NCI-H187 treated with DMSO at 0.1 percent for 48 hours (cell line): Measurements from ENCODE around the gene TMEM121.

Source experiments
- DNase-seq: peaks from one replicate; lab custom pipeline; 2025; lab: John Stamatoyannopoulos, UW

The TMEM121 gene

DNA sequence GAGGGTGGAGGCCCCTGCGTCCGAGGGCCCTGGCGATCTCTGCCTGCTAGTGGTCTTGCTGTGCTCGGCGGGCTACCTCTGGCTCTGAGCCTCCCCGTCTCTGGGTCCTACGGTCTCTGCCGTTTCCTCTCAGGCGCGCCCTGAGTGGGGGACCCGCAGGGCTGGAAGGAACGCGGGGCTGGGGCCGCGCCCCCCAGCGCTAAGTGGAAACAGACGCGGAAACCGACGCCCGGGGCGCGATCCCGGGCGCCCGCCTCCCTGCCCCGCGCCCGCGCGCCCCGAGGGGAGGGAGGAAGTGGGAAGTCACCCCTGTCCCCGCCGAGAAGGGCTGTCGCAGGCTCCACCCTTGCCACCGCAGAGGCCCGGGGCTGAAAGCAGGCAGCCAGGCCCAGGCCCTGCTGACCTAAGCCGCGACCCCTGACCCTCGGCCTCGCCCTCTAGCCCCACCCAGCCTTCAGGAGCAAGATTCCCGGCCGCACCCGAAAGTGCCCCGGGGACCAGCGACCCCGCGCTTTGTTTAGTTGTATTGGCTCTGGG, 38.9 kb upstream of the TMEM121 start:
- DNase-seq: no peak

DNA sequence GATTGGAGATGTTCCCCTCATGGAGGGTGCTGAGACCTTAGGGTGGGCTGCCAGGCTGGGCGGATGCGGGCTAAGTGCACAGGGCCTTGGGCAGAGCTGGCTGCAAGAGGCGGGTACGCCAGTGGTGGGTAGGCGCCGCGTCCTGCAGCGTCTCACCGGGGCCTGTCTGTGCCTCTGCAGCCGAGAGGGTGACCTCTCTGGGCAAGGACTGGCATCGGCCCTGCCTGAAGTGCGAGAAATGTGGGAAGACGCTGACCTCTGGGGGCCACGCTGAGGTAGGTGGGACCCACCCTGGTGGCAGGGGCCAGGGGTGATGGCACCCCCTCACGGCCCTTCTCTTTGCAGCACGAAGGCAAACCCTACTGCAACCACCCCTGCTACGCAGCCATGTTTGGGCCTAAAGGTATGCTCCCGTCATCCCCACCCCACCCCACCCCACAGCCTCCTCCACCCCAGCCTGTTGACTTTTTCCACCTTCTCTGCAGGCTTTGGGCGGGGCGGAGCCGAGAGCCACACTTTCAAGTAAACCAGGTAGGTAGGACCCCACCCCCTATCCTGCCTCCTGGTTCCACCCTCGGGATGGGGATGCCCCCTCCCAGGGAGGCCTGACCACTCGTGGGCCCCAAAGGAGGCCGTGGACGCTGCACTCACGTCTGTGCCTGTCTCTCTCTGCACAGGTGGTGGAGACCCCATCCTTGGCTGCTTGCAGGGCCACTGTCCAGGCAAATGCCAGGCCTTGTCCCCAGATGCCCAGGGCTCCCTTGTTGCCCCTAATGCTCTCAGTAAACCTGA, 38.2 kb upstream of the TMEM121 start:
- DNase-seq: no peak

DNA sequence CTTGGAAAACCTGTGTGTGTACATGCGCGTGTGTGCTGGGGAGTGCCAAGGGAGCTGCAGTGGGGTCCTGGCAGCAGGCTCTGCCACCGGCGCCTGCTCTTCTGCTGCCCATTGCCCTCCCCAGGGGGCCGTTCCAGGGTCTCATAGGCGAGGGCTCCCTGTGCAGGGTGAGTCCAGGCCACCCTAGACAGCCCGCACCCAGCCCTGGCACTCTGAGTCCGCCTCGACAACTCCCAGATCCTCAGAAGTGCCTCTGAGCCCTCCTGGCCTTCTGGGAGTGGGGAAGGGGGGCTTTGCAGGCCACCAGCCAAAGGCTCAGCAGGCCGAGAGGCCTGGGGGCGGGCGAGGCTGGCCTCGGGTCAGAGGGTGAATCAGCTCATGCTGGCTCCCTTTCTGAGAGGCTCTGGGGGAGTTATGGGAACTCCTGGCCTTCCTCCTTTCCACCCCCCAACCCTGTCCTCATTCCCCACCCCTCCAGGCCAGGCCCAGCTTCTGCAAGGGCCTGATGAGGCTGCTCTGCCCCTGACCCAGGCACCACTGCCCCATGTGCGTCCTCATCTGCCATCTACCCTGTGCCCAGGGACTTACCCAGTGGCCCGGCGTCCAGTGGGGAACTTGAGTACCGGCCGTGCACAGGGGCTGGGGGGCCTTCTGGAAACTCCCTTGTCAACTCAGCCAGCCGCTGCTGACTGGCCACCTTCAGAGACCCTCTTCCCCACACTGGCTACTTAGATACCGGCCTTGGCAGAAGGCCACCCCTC, 37.4 kb upstream of the TMEM121 start:
- no peak for DNase-seq

DNA sequence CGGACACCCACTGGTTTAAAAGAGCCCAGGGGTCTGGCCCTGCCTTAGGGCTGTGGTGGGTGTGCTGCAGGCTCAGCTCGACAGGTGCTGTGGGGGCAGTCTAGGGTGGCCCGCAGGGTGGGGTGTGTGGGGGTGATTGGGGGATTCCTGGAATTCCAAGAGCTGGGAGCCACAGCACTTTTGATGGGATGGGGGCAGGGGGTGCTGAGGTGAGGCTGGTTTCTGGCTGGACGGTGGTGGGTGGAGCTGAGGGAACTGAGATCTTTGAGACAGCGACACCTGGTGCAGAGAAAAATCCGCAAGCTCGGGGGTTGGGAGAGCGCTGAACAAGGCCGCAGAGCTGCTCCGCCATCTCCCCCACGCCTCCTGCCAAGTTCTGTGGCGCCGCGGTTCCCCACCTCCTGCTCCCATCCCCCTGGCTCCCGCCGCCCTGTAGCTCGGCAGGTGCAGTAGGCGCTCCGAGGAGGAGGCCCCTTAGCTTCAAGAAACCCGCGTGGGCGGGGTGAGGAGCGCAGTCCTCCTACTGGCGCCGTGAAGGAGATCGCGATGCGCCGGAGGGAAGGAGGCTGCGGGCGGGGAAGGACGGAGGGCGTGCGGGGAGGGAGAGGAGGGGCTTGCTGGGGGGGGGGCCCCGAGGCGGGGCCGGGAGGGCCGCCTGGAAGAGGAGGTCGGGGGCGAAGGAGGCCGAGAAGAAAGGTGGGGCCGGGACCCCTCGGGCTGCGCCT, 36.7 kb upstream of the TMEM121 start:
- DNase-seq: peak; percentile 79

DNA sequence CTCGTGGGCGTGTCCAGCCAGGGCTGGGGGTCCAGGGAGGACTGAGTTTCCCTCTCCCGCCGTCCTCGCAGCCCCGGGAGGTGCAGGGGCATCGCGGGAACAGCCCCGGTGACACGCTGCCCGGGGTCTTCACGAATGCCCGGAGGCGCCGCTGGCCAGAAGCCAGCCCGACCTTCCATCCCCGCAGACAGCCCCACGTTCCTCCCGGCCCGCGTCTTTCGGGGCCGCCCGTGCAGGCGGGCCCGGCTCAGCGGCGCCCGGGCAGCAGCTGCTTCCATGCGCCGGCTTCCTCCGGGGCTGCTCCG, 36.2 kb upstream of the TMEM121 start:
- DNase-seq: no peak

DNA sequence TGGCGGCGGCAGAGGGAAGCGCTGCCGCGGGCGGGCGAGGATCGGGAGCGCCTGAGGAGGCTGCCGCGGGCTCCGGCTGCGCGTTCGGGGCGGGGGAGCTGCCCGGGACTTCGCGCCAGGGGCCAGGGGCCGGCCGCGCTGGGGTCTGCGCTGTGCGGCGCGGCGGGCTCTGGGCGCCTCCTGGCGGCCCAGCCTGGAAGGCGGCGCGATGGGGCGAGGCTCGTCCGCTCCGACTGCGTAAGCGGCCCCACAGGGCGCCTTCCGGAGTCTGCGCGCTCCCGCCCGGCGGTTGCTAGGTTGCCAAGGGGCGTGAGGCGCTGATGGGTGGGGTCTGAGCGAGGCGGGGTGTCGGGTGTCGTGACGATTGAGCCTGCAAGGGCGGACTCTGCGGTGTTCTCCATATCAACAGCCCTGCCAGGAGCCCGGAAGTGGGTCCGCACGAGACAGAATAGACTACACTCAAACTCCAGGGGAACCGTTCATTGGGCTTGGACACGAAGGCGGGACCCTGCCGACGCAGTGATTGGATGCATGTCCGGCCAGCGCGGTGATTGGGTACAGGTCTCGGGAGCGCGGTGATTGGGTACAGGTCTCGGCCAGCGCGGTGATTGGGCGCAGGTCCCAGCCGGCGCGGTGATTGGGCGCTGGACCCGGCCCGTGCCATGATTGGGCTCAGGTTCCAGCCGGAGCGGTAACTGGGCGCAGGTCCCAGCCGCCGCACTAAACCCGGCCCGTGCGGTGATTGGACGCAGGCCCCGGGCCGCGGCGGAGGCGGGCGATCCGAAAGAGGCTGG, 35.6 kb upstream of the TMEM121 start, which contains the start of gene TEDC1:
Gene TEDC1 (plus strand): TSS at position 675 of the 794 bp plus-strand sequence. CDS start 130 bp downstream, outside the sequence.
- peak; percentile 99 for DNase-seq

DNA sequence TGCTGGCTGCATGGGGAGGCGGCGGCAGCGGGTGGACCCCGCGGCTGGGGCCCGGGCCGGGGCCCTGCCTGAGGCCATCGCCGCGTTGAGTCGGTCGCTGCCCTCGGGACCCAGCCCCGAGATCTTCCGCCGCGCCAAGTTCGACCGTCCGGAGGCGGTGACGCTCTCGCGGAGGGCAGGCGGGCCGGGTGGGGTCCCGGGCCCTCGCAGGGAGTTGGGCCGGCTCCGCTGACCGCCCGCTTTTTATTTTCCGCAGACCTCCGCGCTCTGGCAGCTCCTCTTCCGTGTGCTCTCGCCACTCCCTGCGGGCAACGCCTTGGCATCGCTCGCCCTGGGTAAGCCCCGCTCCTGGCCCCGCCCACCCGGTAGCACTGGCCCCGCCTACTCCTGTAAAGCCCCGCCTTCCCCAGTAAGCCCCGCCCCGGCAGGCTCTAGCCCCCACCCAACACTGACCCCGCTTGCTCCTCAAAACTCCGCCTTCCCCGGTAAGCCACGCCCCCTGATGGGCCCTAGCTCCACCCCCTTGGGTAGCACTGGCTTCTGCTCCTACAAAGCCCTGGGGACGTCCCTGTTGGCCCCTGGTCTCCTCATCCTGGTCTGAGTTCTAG, 34.9 kb upstream of the TMEM121 start:
- no peak for DNase-seq

DNA sequence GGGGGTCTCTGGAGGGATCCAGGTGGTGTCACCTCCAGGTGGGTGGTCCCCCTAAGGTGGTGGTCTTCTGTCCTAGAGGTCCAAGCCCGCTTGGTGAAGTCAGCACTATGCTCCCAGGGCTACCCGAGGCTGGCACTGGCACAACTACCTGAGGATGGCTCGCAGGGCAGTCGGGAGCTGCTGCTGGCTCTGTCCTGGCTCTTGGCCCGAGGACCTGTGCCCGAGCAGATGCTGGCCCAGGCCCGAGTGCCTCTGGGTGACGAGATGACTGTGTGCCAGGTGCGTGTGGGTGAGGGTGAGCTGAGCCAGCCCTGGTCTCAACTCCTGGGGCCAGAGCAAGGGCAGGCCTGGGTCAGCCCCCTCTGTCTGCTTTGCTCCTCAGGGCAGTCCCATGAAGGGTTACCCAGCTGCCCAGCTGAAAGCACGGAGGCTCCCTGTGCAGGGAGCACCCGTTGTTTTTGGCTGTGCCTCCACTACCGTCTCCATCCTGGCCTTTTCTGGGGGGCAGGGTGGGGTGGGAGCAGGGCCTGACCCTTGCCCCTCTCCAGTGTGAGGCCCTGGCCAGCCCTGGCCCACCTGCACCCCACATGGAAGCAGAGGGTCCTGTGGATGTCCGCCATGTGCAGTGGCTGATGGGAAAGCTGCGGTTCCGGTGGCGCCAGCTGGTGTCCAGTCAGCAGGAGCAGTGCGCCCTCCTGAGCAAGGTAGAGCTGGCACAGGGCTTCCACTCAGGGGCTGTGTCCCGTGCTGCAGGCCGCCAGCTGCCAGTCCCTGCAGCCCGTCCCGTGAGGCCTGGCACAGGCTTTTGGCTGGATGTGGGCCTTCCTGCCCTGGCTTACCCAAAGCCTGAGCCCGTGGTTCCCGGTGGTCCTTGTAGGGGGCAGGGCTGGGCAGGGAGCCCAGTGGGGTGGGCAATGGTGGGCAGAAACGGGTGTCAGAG, 34.1 kb upstream of the TMEM121 start:
- DNase-seq: no peak

DNA sequence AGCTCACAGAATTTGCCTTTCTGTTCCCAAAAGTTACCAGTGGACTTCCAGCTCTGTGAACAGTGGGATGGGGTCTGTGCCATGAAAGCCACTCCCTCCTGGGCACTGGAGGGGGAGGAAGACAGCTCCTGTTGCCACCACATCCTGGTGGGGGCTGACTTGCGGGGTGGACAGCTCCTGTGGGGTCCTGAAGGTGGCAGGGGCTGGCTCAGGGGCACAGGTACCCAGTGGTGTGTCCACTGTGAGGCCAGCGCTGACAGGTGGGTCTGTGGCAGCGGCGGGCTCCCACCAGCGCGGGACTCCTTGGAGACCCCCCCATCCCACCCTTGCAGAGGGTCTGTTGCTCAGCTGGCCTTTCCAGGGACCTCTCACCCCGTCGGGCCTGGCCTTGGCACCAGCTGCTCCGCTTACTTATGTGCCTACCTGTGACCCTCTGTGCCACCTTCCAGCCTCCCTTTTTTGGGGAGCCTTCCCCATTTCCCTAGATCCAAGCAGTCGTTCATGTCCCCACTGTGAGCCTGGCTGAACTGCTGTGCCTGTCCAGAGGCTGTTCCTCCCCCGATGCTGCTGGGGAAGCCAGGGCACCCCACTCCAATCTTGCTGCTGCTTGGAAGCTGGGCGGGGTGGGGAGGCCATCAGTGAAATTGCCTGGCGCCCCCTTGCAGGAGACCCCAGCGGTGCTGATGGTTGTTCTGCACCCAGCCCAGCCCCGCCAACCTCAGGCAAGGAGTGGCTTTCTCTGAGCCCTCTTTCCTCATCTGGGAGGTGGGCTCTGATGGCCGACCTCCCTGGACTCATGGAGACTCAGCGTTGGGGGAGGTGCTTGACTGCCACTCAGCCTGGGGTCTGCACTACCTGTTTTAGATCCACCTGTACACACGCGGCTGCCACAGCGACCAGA, 33.2 kb upstream of the TMEM121 start:
- no peak for DNase-seq

DNA sequence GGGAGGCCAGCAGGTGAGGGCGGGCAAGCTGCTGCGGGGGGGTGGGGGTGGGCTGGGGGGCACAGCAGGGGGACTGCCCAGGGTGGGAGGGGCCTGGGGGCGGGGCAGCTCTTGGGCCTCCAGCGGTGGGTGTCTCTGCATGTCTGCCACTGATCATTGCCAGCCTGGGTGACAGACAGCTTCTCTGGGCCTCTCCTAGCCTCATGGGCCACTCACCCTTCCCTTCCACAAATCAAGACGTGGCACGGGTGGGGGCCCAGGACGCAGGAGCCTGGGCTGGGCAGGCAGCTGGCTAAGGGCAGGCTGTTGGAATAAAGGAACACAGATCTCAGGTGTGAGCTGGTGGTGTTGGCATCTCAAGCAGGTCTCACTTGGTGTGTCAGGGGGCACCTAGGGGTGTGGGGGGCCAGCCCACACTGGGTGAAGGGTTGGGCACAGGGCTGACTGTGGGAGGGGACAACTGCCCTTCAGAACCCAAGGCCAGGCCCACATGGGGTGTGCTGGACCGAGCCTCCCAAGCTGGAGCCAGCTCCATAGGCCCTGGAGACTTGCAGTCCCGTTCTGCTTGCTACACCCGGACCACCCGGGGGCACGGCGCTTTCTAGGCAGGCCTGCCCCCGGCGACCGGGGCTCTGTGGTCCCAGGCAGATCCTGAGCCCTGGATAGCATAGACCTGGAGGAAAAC, 32.3 kb upstream of the TMEM121 start:
- no peak for DNase-seq

DNA sequence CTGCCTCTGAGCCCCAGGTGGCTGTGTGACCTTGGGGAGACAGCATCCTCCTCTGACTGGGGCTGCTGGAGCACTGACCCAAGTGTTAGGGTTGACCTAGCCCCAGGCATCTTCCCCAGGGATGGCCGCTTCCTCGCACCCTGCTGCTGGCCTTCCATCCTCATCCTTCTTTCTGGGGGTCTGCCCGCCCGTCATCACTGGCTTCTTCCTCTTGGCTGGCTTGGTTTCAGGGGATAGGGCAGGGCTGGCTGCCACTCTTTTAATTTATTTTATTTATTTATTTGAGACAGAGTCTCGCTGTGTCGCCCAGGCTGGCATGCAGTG, 31.8 kb upstream of the TMEM121 start:
- no peak for DNase-seq

DNA sequence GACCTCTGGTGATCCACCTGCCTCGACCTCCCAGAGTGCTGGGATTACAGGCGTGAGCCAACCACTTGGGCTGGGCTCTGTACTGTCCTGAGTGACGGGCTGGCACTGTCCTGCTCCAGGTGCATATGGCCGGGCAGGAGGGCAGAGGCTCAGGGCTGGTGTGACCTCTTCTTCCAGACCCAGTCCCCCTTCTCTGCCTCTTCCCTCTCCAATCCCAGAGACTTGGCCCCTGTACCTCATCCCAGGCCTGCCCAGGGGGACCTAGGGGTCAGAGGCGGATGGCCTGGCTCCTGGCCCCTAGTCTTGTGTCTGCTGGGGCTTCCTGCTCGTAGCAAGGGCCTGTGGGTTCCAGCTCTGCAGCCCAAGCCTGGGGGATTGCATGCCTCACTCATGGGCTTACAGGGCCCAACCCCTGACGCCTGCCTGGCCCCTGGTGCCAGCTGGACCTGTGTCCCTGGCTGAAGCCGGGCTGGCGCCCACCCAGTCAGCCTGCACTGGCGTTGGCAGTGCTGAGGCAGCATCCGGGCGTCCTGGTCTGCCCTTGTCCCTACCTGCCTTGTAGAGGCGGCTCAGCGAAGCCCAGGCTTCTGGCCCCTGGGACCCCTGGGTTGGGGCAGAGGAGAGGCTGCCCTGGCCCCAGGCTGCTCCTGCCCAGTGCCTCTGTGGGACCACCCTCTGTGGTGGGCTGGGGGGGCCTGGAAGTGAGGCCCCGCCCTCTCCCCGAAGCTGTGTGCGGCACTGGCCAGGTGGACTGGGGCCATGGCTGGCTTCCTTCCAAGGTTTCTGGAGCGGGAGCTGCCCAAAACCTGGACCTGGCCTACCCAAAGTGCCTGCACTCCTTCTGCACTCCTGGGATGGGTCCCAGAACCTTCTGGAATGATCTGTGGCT, 31.0 kb upstream of the TMEM121 start:
- DNase-seq: no peak

DNA sequence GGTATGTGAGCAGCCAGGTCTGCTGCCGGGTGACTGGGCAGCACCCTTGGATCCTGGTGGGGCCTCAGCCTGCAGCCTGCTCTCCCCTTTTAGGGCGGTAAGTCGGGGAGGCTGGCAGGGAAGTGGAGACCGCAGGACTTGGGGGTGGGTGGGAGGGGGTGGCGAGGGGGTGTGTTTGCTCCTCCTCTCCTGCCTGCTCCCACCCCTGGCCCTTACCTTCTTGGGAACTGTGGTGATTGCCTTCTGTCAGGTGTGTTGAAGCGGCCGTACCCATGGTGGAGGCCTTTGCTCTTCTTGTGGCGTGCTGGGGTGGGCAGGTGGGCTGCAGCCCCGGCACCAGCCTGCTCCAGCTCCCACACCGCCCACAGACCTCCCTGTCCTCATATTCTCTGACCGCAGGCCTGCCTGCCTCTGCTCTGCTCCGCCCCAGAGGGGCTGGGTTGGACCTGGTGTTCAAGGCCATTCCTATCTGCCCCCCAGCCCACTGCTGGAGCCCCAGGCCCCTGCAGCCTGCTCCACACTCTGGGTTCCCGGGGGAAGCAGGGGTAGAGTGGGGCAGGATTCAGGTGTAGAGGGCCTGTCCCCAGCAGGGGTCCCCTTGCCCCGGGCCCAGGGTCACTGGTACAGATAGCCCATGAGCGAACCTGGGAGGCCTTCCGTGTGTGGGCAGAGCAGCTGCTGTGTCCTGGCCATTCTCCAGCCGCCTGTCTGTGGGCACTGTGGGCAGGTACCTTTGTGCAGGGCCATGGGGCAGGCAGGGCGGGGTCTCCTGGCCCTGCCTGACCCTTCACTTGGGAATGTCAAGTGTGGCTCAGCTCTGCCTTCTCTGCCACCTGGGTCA, 30.2 kb upstream of the TMEM121 start:
- DNase-seq: no peak

DNA sequence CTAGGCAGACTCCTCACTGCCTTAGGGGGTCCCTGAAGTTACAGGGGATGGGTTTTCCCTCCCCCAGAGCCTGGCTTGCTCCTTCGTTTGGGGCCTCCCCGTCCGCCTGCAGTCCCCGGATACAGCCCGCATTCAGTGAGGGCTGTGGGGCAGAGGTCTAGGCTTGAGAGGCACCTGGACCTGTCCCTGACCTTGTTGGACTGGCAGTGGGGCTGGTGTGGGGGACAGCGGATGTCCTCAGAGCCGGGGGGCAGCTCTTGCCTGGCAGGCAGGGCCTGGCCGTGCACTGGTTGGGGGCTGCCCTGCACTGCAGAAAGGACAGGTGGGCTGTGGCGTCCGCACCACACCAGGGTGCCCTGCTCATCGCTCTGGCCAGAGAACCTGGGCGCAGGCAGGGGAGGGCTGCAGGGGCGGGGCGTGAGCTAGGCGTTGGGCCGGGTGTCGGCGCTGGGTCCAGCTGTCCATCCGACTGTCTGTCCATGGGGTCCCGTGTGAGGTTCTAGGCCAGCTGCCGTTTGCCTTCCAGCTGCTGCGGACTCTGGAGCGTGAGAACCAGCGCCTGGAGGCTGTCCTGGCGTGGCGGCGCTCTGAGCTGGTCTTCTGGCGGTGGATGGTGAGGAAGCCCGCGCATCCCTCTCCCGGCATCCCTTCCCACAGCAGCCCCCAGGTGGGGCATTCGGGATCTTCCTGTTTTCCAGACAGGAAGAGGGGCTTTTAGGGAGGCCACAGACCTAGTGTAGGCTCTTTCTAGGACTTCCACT, 29.4 kb upstream of the TMEM121 start:
- no peak for DNase-seq

DNA sequence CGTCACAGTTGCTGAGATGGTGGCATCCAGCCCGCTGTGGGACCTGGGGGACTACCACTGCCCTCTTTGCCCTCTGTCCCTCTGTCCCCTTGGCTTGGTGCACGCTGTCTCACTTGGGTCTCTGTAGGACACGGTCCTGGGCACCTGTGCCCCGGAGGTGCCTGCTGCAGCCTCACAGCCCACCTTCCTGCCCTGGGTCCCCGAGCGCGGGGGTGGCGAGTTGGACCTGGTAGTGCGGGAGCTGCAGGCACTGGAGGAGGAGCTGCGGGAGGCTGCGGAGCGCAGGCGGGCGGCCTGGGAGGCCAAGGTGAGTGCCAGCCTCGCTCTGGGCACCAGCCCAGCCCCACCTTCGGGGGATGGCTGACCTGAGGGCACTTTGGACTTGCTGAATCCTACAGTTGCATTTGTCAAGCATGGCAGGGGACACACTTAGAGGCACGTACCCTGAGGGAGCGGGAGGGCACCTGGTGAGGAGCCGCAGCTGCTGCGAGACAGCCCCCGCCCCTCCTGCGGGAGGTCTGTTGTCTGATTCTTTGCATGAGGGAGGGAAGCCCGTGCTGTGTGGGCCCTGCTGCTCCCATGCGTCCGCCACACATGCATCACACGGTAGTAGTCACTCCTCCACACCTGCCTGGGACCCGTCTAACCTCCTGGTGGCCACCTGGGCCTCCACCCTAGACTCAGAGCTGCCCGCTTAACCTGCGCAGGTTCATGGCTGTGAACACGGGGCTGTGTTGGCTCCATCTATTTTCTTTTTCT, 28.5 kb upstream of the TMEM121 start:
- DNase-seq: no peak
